Esophagus squamous epithelium (tissue), 5 donors: ENCODE data around the gene IP6K3. TPM values are rescaled to one million over a fixed set of nuclear protein-coding genes. Genes with fewer than 3 reads are reported as not detected.

Experiments
- DNase-seq: peaks from one replicate; lab custom pipeline; 2025; lab: John Stamatoyannopoulos, UW
- H3K27ac ChIP-seq, 4 donors: fragments of 200-600 bp; sonication (generic); one replicate each; pipeline ENCODE4 v1.5.1; 2016 to 2019; ENCODE audit warnings: mild to moderate bottlenecking in 1 of 4
- H3K27me3 ChIP-seq, 4 donors: fragments of 200-600 bp; sonication (generic); 1 replicate in 3 of 4; 2 replicates in 1 of 4; pipeline versions ENCODE4 v1.5.1 to v1.6.0; 2017 to 2021; ENCODE audit warnings: antibody characterized with exemption in 1 of 4
- H3K36me3 ChIP-seq, 3 donors: fragments of 200-600 bp; sonication (generic); one replicate each; pipeline ENCODE4 v1.5.1; 2016 to 2019
- H3K4me1 ChIP-seq, 3 donors: fragments of 200-600 bp; sonication (generic); one replicate each; pipeline ENCODE4 v1.5.1; 2017 to 2019
- H3K4me3 ChIP-seq, 4 donors: fragments of 200-600 bp; sonication (generic); 1 replicate in 3 of 4; 2 replicates in 1 of 4; pipeline ENCODE4 v1.5.1; 2016 to 2019; ENCODE audit warnings: mild to moderate bottlenecking in 2 of 4, moderate library complexity in 1 of 4
- H3K9me3 ChIP-seq, 3 donors: fragments of 200-600 bp; sonication (generic); one replicate each; pipeline ENCODE4 v1.5.1; 2016 to 2019
- POLR2A ChIP-seq, 4 donors: fragments of 450-650 bp; IDR thresholded peaks; one replicate each; pipeline ENCODE4 v1.6.1; 2017; ENCODE audit warnings: antibody characterized with exemption in 4 of 4, mild to moderate bottlenecking in 4 of 4, moderate library complexity in 3 of 4
- WGBS, 2 donors: methylation state at CpG; one replicate each; pipeline ENCODE4 v1.1.5; 2018; 5-methylcytosine and 5-hydroxymethylcytosine counted together
- intact Hi-C: fragments of 100-400 bp; cut with DNase I; formaldehyde crosslinking; loops from one replicate; pipeline ENCODE4 v1.15.0; 2022
- total RNA-seq, 4 donors: library from RNA; depleted of rRNA; stranded (reverse); fragments of >200 nt; gene quantifications; one replicate each; pipeline ENCODE4 v1.1.0, GENCODE V29; 2016
- TF ChIP-seq, protein P1 (sequence below), 6 experiments: fragments of 450-650 bp in 4 of 6; fragments of 200-600 bp in 2 of 6; sonication (generic) in 2 of 6; IDR thresholded peaks; one replicate each; pipeline ENCODE4 v1.5.1; 2016 to 2019; ENCODE audit warnings: antibody characterized with exemption in 6 of 6, mild to moderate bottlenecking in 4 of 6, moderate library complexity in 4 of 6
- donor health status: DM: yes; HTN: yes; CAD: no.

IP6K3 gene
- total RNA-seq, 4 donors from 2014 or later: 0.75 to 5.5 (median 1.7) TPM; not detected in 1

- peaks cover 0 to 29% (median 15%) of the 10 kb centered on the region in 3 donors for H3K4me1 ChIP-seq
- H3K36me3 ChIP-seq: no peaks in the 10 kb centered on the region
- no peak for DNase-seq
- H3K27me3 ChIP-seq: peaks cover 0 to 39% (median 0%) of the 10 kb centered on the region in 4 donors
- intact Hi-C loops: no loop called here
- H3K27ac ChIP-seq: peak overlapping the region; percentile 64 to 91 (median 82)
- WGBS, 2 donors: 70 to 82% methylated on average over 6 to 7 of the region's 7 CpGs
- TF ChIP-seq, protein P1, sequence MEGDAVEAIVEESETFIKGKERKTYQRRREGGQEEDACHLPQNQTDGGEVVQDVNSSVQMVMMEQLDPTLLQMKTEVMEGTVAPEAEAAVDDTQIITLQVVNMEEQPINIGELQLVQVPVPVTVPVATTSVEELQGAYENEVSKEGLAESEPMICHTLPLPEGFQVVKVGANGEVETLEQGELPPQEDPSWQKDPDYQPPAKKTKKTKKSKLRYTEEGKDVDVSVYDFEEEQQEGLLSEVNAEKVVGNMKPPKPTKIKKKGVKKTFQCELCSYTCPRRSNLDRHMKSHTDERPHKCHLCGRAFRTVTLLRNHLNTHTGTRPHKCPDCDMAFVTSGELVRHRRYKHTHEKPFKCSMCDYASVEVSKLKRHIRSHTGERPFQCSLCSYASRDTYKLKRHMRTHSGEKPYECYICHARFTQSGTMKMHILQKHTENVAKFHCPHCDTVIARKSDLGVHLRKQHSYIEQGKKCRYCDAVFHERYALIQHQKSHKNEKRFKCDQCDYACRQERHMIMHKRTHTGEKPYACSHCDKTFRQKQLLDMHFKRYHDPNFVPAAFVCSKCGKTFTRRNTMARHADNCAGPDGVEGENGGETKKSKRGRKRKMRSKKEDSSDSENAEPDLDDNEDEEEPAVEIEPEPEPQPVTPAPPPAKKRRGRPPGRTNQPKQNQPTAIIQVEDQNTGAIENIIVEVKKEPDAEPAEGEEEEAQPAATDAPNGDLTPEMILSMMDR (IDR thresholded peaks at IDR 0.05): no peak
- no peak for TF ChIP-seq POLR2A (IDR thresholded peaks at IDR 0.05)
- H3K4me3 ChIP-seq: peak overlapping the region; percentile 12 to 58 (median 34)
- H3K9me3 ChIP-seq: no peaks in the 10 kb centered on the region
Observed at GRCh38 chr6:33745548-33745947, 1.2 kb downstream of the IP6K3 start.

- 68 to 80% methylated on average over 2 to 4 of the region's 13 CpGs for WGBS, 2 donors
Observed at GRCh38 chr6:33744895-33745546, 1.7 kb downstream of the IP6K3 start.

GRCh38 chr6:33744001-33744848 is 2.5 kb downstream of the IP6K3 start:
- TF ChIP-seq, protein P1 (IDR thresholded peaks at IDR 0.05): peak; percentile 77 to 91 (median 86)
- no peak for TF ChIP-seq POLR2A (IDR thresholded peaks at IDR 0.05)
- DNase-seq: no peak
- Histone ChIP-seq H3K27ac (peak overlapping the region; percentile 64 to 91 (median 82)), H3K9me3 (no peaks in the 10 kb centered on the region), H3K27me3 (peaks cover 0 to 39% (median 0%) of the 10 kb centered on the region in 4 donors), H3K36me3 (no peaks in the 10 kb centered on the region), H3K4me1 (peaks cover 0 to 34% (median 18%) of the 10 kb centered on the region in 3 donors), H3K4me3 (peak overlapping the region; percentile 4 to 58 (median 34))
- intact Hi-C loops: no loop called here
- whole genome bisulfite sequencing, 2 donors: 12 to 14% methylated on average over 10 of the region's 11 CpGs

More at GRCh38 chr6:33744895-33745546, 1.7 kb downstream of the IP6K3 start:
- H3K4me1 ChIP-seq: peaks cover 0 to 33% (median 15%) of the 10 kb centered on the region in 3 donors
- no peaks in the 10 kb centered on the region for H3K36me3 ChIP-seq
- no peaks in the 10 kb centered on the region for H3K9me3 ChIP-seq
- peaks cover 0 to 39% (median 0%) of the 10 kb centered on the region in 4 donors for H3K27me3 ChIP-seq
- no peak for DNase-seq
- H3K4me3 ChIP-seq: peak overlapping the region; percentile 4 to 58 (median 34)
- intact Hi-C loops: no loop called here
- TF ChIP-seq, protein P1 (IDR thresholded peaks at IDR 0.05): no peak
- no peak for TF ChIP-seq POLR2A (IDR thresholded peaks at IDR 0.05)
- H3K27ac ChIP-seq: peak overlapping the region; percentile 64 to 91 (median 82)

- Histone ChIP-seq H3K4me1 (peaks cover 0 to 34% (median 18%) of the 10 kb centered on the region in 3 donors), H3K36me3 (no peaks in the 10 kb centered on the region), H3K4me3 (peak overlapping the region in 1 of 4 donors; percentile 19), H3K9me3 (no peaks in the 10 kb centered on the region), H3K27me3 (peaks cover 0 to 35% (median 0%) of the 10 kb centered on the region in 4 donors), H3K27ac (peak overlapping the region in 3 of 4 donors; percentile 6 to 86 (median 78))
- intact Hi-C loops: no loop called here
- no peak for TF ChIP-seq POLR2A (IDR thresholded peaks at IDR 0.05)
- TF ChIP-seq, protein P1 (IDR thresholded peaks at IDR 0.05): no peak
- WGBS, 2 donors: 64 to 79% methylated on average over 7 of the region's 7 CpGs
- no peak for DNase-seq
Observed at GRCh38 chr6:33742837-33743236, 3.9 kb downstream of the IP6K3 start.
